NCI-H510A (cell line): ENCODE results near the gene RET.

Experiments used
- DNase-seq: peaks from one replicate; lab custom pipeline; 2025; lab: John Stamatoyannopoulos, UW

Gene RET

DNA sequence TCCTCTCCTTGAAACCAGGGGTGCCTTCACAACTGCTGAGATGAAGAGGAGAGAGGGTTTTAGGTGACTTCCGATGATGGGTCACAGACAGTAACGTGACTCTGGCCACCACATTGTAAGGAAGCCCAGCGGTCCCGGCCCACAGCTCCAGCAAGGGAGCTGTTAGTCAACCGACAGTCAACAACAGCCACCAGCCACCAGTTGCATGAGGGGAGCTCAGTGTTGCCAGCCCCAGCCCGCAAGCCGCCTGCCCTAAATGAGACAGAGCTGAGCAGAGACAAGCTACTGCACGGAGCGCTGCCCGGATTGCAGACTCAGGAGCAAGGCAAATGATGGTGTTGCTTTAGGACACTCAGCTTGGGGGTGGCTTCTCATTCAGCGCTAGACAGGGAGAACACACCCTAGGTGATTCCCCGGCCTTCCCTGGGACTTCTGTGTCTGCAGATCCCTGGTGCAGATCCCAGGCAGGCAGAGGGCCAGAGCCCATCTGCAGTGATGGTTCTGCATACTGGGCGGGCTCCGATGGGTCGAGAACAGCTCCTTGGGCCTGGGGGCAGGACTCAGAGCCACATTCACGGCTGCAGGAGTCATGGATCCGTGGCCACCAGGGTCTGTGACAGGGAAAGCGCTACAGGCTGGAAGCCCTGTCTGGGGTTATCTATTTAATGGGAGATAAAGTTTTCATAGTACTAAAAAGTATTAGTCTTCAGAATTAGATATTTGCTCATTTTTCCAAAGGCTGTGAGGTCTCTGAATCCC, 14.3 kb upstream of the RET start:
- DNase-seq: no peak

GRCh38 chr10:43064331-43065075, 12.4 kb upstream of the RET start:
- DNase-seq: no peak

GRCh38 chr10:43065234-43065633, 11.6 kb upstream of the RET start:
- DNase-seq: no peak

- no peak for DNase-seq
Observed at GRCh38 chr10:43065761-43066160, 11.1 kb upstream of the RET start.

GRCh38 chr10:43066481-43066880, 10.4 kb upstream of the RET start:
- DNase-seq: no peak

GRCh38 chr10:43067391-43068135, 9.3 kb upstream of the RET start:
- no peak for DNase-seq

- DNase-seq: no peak
Observed at GRCh38 chr10:43068136-43068395, 8.8 kb upstream of the RET start.

GRCh38 chr10:43068471-43069210, 8.2 kb upstream of the RET start:
- DNase-seq: no peak

- no peak for DNase-seq
Observed at GRCh38 chr10:43069211-43069515, 7.7 kb upstream of the RET start.

DNA sequence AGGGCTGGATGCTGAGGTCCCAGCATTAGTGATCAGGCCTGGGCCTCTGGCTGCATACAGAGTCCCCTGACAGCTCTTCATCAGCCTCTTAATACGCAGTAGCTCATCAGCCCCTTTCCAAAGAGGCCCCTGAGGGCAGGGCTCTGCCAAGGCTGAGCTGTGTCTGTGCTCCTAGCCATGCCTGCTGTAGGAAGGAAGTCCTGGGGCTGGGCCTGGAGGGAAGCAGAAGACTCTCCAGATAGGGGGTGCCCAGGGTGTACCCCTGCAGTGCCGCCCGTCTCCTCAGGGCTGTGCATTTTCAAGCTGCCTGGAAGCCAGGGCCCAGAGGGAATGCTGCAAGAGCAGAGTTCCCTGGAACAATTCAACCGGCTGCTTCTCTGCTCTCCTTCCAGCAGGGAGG, 7.3 kb upstream of the RET start:
- DNase-seq: no peak

DNA sequence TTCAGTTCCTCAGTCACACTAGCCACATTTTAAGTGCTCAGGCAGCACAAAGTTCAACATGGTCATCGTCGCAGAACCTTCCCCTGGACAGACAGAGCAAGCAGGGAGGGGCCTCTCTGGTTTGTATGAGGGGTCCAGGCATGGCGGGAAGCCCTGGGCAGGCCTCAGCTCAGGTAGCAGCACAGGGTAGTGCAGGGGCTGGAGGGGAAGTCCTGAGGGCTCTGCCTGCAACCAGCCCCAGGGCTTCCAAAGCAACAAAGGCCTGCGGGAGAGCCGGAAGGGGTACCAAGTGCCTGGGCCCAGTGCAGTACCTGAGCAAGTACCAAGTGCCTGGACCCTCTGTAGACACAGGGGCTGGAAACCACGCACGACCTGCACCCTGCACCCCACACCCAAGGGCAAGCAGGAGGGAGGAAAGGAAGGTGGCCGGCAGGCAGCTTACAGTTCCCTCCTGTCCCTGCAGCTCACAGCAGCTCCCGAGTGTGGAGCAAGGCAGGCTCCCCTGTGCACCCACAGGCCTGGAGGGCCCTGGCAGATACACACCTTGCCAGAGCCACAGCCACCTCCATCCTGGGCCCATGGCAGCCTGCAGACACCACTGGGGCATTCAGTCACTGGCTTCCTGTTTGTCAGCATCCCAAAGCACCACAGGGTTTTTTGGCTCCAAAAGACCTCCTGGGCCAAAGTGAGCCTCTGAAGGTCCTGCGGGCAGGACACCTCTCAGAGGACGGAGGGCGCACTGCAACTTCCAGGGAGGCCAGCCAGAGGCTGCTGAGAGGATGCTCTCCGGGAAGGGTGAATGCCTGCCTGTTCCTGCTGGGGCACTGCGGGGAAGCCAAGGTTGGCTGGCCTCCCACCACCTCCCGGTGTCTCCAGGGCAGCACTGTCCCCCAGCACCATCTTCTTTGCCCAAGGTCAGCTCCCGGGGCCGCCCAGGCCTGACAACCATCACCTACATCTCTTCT, 6.5 kb upstream of the RET start:
- no peak for DNase-seq

- DNase-seq: no peak
Observed at GRCh38 chr10:43071865-43072650, 4.8 kb upstream of the RET start.

DNA sequence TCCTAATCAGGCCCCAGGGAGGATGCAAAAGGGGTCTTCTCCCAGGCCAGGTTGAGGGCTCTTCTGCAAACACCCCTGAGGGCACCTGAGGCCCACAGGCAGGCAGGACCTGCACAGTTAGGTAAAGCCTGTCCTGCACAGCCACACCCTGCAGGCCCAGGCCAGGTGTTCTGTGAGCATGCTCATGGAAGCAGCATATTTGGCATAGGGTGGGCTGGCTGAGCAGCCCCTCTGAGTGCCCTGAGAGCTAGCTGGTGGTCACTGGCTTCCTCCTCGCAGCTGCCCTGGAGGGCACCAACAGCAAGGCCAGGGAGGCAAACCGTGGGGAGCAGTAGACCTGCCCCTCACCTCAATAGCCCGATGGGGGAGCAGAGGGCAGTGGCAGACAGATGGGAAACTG, 3.7 kb upstream of the RET start:
- no peak for DNase-seq

- DNase-seq: no peak
Observed at GRCh38 chr10:43073721-43074120, 3.1 kb upstream of the RET start.

- DNase-seq: no peak
Observed at GRCh38 chr10:43074409-43074808, 2.5 kb upstream of the RET start.

- DNase-seq: no peak
Observed at GRCh38 chr10:43074827-43075611, 1.9 kb upstream of the RET start.

- DNase-seq: peak; percentile 23
Observed at GRCh38 chr10:43075612-43076003, 1.3 kb upstream of the RET start.

- DNase-seq: no peak
Observed at GRCh38 chr10:43076311-43076875, 476 bp upstream of the RET start.

- DNase-seq: no peak
Observed at GRCh38 chr10:43077421-43078171, 727 bp downstream of the RET start.
